ENCODE measurements around the gene SLC6A11.

SLC6A11 gene

DNA sequence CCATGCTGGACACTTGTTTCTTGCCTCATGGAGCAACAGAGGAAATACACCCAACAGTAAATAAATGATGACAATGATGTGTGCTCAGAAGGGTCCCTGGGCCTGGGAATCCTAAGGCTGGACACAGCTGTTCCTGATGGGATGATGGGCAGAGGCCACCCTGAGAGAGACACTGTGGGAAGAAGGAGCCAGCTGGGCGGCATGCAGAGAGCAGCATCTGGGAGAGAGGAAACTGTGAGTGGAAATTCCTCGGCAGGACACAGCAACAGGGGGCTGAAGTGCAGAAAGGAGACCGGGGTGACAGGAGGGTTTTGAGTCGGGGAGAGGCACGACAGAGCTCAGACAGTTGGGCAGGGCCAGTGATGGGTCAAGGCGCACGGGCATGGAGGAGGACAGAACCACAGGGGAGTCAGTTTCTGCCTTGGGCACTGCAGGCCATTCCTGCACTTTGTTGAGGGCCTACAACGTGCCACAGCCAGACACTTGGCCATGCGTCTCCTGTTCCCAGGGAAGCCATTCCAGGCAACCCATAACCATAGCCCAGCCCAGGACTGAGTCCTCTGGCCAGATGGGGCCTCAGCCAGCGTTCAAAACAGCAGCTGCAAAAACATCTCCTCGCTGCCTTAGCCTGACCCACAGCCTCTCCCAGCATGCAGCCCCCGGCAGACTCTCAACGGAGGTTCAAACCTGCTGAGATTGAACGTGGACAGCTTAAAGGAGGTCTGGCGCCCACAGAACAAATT, 139.9 kb downstream of the SLC6A11 start:
- no peak overlapping the region for H2BK120ac ChIP-seq (ENCODE audit: low read depth, low read length)
- no peak overlapping the region for H3K14ac ChIP-seq (ENCODE audit: low read length in 2 of 2)
- no peak overlapping the region for H4K8ac ChIP-seq (ENCODE audit: low read length)
- no peak overlapping the region for H4K91ac ChIP-seq (ENCODE audit: low read length)
- no peaks in the 10 kb centered on the region for H3K36me3 ChIP-seq (ENCODE audit: control insufficient read depth in 1 of 2, insufficient read depth in 2 of 2, low read depth in 1 of 2, low read length in 2 of 2)
- peaks cover 6 to 84% of the 10 kb centered on the region in 2 experiments for H3K27me3 ChIP-seq (ENCODE audit: control insufficient read depth in 1 of 2, insufficient read depth in 1 of 2, low read length in 2 of 2)
- peak overlapping the region; percentile 24 for H3K27ac ChIP-seq (ENCODE audit: low read length, poor library complexity, severe bottlenecking)
- H2AFZ ChIP-seq (ENCODE audit: low read depth, low read length) = no peak overlapping the region
- DNase-seq = no peak
- no peak overlapping the region for H3K23ac ChIP-seq (ENCODE audit: low read length in 2 of 2)
- H3K18ac ChIP-seq (ENCODE audit: low read depth in 1 of 2, low read length in 2 of 2) = no peak overlapping the region
- H2BK15ac ChIP-seq (ENCODE audit: low read depth, poor library complexity, severe bottlenecking) = no peak overlapping the region
- no peak overlapping the region for H3K4ac ChIP-seq (ENCODE audit: low read depth in 1 of 2, low read length in 2 of 2)
- H2BK12ac ChIP-seq (ENCODE audit: low read length in 2 of 2) = no peak overlapping the region
- no peak overlapping the region for H2BK5ac ChIP-seq (ENCODE audit: low read depth, low read length, poor library complexity, severe bottlenecking)
- peaks cover 25% of the 10 kb centered on the region for H3K4me1 ChIP-seq (ENCODE audit: control insufficient read depth, insufficient read depth, low read depth, low read length)
- H2AK5ac ChIP-seq (ENCODE audit: low read length, severe bottlenecking) = no peak overlapping the region
- H3K4me2 ChIP-seq (ENCODE audit: low read length, poor library complexity, severe bottlenecking) = no peak overlapping the region
- H3K79me1 ChIP-seq (replicated peaks; ENCODE audit: low read length, poor library complexity, severe bottlenecking) = no peaks in the 10 kb centered on the region
- H3K9me3 ChIP-seq (ENCODE audit: control insufficient read depth, low read length) = no peaks in the 10 kb centered on the region
- 67% methylated on average over 15 of the region's 15 CpGs for WGBS
- no peak overlapping the region for H3K4me3 ChIP-seq (ENCODE audit: insufficient read depth in 1 of 2, low read depth in 1 of 2, low read length in 2 of 2)
- H3K9ac ChIP-seq (ENCODE audit: low read length) = no peak overlapping the region

DNA sequence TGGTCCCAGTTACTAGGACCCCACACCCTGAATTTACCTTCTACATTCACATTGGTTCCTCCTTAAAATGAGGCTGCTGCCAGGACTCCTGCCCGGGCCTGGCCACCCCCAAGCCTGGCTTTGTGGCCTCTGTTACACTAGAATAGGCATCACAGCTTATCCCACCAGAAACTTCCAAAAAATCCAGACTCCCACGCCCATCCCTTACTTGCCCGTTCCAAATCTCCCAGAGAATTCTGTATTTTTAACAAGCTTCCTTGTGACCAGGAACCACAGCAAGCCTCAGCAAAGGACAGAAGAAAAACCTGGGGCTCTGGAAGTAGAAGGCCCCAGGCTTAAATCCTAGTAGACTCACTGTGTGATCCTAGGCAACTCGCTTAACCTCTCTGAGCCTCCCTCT, 140.5 kb downstream of the SLC6A11 start:
- no peak overlapping the region for H3K4ac ChIP-seq (ENCODE audit: low read depth in 1 of 2, low read length in 2 of 2)
- no peaks in the 10 kb centered on the region for H3K9me3 ChIP-seq (ENCODE audit: control insufficient read depth, low read length)
- no peaks in the 10 kb centered on the region for H3K79me1 ChIP-seq (replicated peaks; ENCODE audit: low read length, poor library complexity, severe bottlenecking)
- H3K4me3 ChIP-seq (ENCODE audit: insufficient read depth in 1 of 2, low read depth in 1 of 2, low read length in 2 of 2) = no peak overlapping the region
- H3K27ac ChIP-seq (ENCODE audit: low read length, poor library complexity, severe bottlenecking) = peak overlapping the region; percentile 24
- no peak for DNase-seq
- WGBS = 72% methylated on average over 4 of the region's 4 CpGs
- H2AFZ ChIP-seq (ENCODE audit: low read depth, low read length) = no peak overlapping the region
- no peak overlapping the region for H3K23ac ChIP-seq (ENCODE audit: low read length in 2 of 2)
- peaks cover 24% of the 10 kb centered on the region for H3K4me1 ChIP-seq (ENCODE audit: control insufficient read depth, insufficient read depth, low read depth, low read length)
- no peak overlapping the region for H2BK12ac ChIP-seq (ENCODE audit: low read length in 2 of 2)
- no peak overlapping the region for H4K91ac ChIP-seq (ENCODE audit: low read length)
- H3K4me2 ChIP-seq (ENCODE audit: low read length, poor library complexity, severe bottlenecking) = no peak overlapping the region
- no peak overlapping the region for H3K18ac ChIP-seq (ENCODE audit: low read depth in 1 of 2, low read length in 2 of 2)
- no peak overlapping the region for H2BK15ac ChIP-seq (ENCODE audit: low read depth, poor library complexity, severe bottlenecking)
- no peak overlapping the region for H3K9ac ChIP-seq (ENCODE audit: low read length)
- H4K8ac ChIP-seq (ENCODE audit: low read length) = no peak overlapping the region
- H2BK5ac ChIP-seq (ENCODE audit: low read depth, low read length, poor library complexity, severe bottlenecking) = no peak overlapping the region
- H2AK5ac ChIP-seq (ENCODE audit: low read length, severe bottlenecking) = no peak overlapping the region
- H3K27me3 ChIP-seq (ENCODE audit: control insufficient read depth in 1 of 2, insufficient read depth in 1 of 2, low read length in 2 of 2) = peaks cover 6 to 83% of the 10 kb centered on the region in 2 experiments
- H3K36me3 ChIP-seq (ENCODE audit: control insufficient read depth in 1 of 2, insufficient read depth in 2 of 2, low read depth in 1 of 2, low read length in 2 of 2) = no peaks in the 10 kb centered on the region
- H3K14ac ChIP-seq (ENCODE audit: low read length in 2 of 2) = no peak overlapping the region
- no peak overlapping the region for H2BK120ac ChIP-seq (ENCODE audit: low read depth, low read length)

GRCh38 chr3:10956986-10957385, 141.0 kb downstream of the SLC6A11 start:
- no peak overlapping the region for H4K8ac ChIP-seq (ENCODE audit: low read length)
- H3K79me1 ChIP-seq (replicated peaks; ENCODE audit: low read length, poor library complexity, severe bottlenecking) = no peaks in the 10 kb centered on the region
- DNase-seq = no peak
- H3K4me1 ChIP-seq (ENCODE audit: control insufficient read depth, insufficient read depth, low read depth, low read length) = peaks cover 24% of the 10 kb centered on the region
- H3K27me3 ChIP-seq (ENCODE audit: control insufficient read depth in 1 of 2, insufficient read depth in 1 of 2, low read length in 2 of 2) = peaks cover 3 to 83% of the 10 kb centered on the region in 2 experiments
- H3K4ac ChIP-seq (ENCODE audit: low read depth in 1 of 2, low read length in 2 of 2) = no peak overlapping the region
- no peak overlapping the region for H3K4me3 ChIP-seq (ENCODE audit: insufficient read depth in 1 of 2, low read depth in 1 of 2, low read length in 2 of 2)
- no peak overlapping the region for H2AFZ ChIP-seq (ENCODE audit: low read depth, low read length)
- no peak overlapping the region for H3K27ac ChIP-seq (ENCODE audit: low read length, poor library complexity, severe bottlenecking)
- H3K14ac ChIP-seq (ENCODE audit: low read length in 2 of 2) = no peak overlapping the region
- no peak overlapping the region for H4K91ac ChIP-seq (ENCODE audit: low read length)
- H3K23ac ChIP-seq (ENCODE audit: low read length in 2 of 2) = no peak overlapping the region
- H2AK5ac ChIP-seq (ENCODE audit: low read length, severe bottlenecking) = no peak overlapping the region
- no peak overlapping the region for H3K4me2 ChIP-seq (ENCODE audit: low read length, poor library complexity, severe bottlenecking)
- H2BK120ac ChIP-seq (ENCODE audit: low read depth, low read length) = no peak overlapping the region
- no peak overlapping the region for H2BK5ac ChIP-seq (ENCODE audit: low read depth, low read length, poor library complexity, severe bottlenecking)
- H3K9me3 ChIP-seq (ENCODE audit: control insufficient read depth, low read length) = no peaks in the 10 kb centered on the region
- no peaks in the 10 kb centered on the region for H3K36me3 ChIP-seq (ENCODE audit: control insufficient read depth in 1 of 2, insufficient read depth in 2 of 2, low read depth in 1 of 2, low read length in 2 of 2)
- whole genome bisulfite sequencing = 60% methylated on average over 6 of the region's 6 CpGs
- H2BK15ac ChIP-seq (ENCODE audit: low read depth, poor library complexity, severe bottlenecking) = no peak overlapping the region
- H2BK12ac ChIP-seq (ENCODE audit: low read length in 2 of 2) = no peak overlapping the region
- no peak overlapping the region for H3K9ac ChIP-seq (ENCODE audit: low read length)
- no peak overlapping the region for H3K18ac ChIP-seq (ENCODE audit: low read depth in 1 of 2, low read length in 2 of 2)

DNA sequence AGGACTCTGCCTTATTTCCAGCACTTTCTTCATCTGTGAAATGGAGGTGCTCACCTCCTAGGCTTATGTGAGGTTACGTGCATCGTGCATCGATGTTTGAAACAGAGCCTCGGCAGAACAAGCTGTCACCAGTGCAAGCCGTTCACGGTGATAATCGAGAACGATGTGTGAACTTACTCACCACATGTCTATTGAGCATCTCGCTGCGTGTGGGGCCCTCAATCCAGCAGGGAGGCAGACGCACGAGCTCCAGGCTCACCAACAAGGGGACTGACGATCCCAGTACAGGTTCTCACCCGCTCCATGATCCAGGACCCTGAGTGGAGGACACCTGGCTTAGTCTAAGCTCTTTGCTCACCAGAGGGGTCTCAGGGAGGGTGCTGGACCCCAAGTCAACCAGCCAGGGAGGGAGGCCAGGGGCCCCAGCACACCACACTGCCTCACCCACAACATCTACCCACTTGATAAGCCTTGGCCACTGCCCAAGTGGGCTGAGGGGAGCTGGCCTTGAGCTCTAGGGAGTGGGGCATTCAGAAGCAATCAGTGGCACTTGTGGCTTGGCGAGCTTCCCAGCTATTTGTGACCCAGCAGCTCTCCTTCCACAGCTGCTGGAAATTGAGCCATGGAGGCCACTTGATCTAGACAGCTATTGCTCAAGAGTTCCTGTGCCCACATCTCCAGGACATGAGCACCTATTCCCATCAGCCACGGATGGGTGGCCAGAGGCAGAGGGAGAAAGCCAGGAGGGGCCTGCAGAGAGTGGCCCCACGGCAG, 142.1 kb downstream of the SLC6A11 start:
- no peak overlapping the region for H2BK12ac ChIP-seq (ENCODE audit: low read length in 2 of 2)
- H3K4me1 ChIP-seq (ENCODE audit: control insufficient read depth, insufficient read depth, low read depth, low read length) = peaks cover 24% of the 10 kb centered on the region

More for the DNA sequence above, 142.1 kb downstream of the SLC6A11 start:
- Histone ChIP-seq H3K27ac (ENCODE audit: low read length, poor library complexity, severe bottlenecking) (no peak overlapping the region), H2BK5ac (ENCODE audit: low read depth, low read length, poor library complexity, severe bottlenecking) (no peak overlapping the region), H3K4ac (ENCODE audit: low read depth in 1 of 2, low read length in 2 of 2) (no peak overlapping the region), H3K9me3 (ENCODE audit: control insufficient read depth, low read length) (no peaks in the 10 kb centered on the region), H3K36me3 (ENCODE audit: control insufficient read depth in 1 of 2, insufficient read depth in 2 of 2, low read depth in 1 of 2, low read length in 2 of 2) (no peaks in the 10 kb centered on the region), H2BK15ac (ENCODE audit: low read depth, poor library complexity, severe bottlenecking) (no peak overlapping the region), H4K91ac (ENCODE audit: low read length) (no peak overlapping the region), H3K18ac (ENCODE audit: low read depth in 1 of 2, low read length in 2 of 2) (no peak overlapping the region), H2BK120ac (ENCODE audit: low read depth, low read length) (no peak overlapping the region), H2AFZ (ENCODE audit: low read depth, low read length) (no peak overlapping the region), H3K23ac (ENCODE audit: low read length in 2 of 2) (no peak overlapping the region), H3K9ac (ENCODE audit: low read length) (no peak overlapping the region), H3K79me1 (replicated peaks; ENCODE audit: low read length, poor library complexity, severe bottlenecking) (no peaks in the 10 kb centered on the region), H3K4me3 (ENCODE audit: insufficient read depth in 1 of 2, low read depth in 1 of 2, low read length in 2 of 2) (no peak overlapping the region), H4K8ac (ENCODE audit: low read length) (no peak overlapping the region), H3K27me3 (ENCODE audit: control insufficient read depth in 1 of 2, insufficient read depth in 1 of 2, low read length in 2 of 2) (peaks cover 3 to 84% of the 10 kb centered on the region in 2 experiments), H3K4me2 (ENCODE audit: low read length, poor library complexity, severe bottlenecking) (no peak overlapping the region), H3K14ac (ENCODE audit: low read length in 2 of 2) (no peak overlapping the region), H2AK5ac (ENCODE audit: low read length, severe bottlenecking) (no peak overlapping the region)
- WGBS = 77% methylated on average over 17 of the region's 17 CpGs
- no peak for DNase-seq
